GM18499 (cell line): ENCODE measurements around the gene TAGLN2.

Source experiments
- ATAC-seq: cut with Tn5 transposase; IDR thresholded peaks from one replicate; pipeline ENCODE4 v1.9.1; 2021; ENCODE audit warnings: moderate number of reproducible peaks; ENCODE audit not compliant: insufficient read depth, unreplicated experiment

Gene TAGLN2

GRCh38 chr1:159883134-159883533, 42.2 kb downstream of the TAGLN2 start:
- ATAC-seq: no peak

- ATAC-seq: no peak
These were observed 42.8 kb downstream of the TAGLN2 start for GRCh38 chr1:159882527-159882862.

- no peak for ATAC-seq
These were observed 43.4 kb downstream of the TAGLN2 start for GRCh38 chr1:159881622-159882526.

DNA sequence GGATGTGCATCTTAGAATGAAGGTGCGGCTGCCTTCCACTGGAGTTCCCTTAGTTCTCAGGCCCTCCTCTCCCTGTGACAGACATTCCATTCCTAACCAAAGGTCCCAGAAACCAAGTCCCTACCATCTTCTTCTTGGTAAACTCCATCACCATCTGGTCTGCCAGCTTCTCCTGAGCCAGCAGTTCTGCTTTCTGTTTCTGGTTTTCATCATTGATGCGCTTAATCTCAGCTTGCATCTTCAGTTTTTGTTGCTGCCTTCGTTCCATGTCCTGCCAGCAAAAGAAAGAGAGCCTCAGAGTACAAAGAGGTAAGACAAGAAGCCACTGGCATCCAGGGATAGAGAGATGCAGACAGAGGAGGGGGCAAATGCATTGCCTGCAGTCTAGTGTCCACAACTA, 44.9 kb downstream of the TAGLN2 start:
- ATAC-seq: no peak

GRCh38 chr1:159879977-159880376, 45.3 kb downstream of the TAGLN2 start:
- ATAC-seq: no peak

GRCh38 chr1:159879136-159879535, 46.2 kb downstream of the TAGLN2 start:
- no peak for ATAC-seq

GRCh38 chr1:159877695-159878444, 47.4 kb downstream of the TAGLN2 start:
- ATAC-seq: no peak

GRCh38 chr1:159873530-159874143, 51.7 kb downstream of the TAGLN2 start:
- no peak for ATAC-seq

DNA sequence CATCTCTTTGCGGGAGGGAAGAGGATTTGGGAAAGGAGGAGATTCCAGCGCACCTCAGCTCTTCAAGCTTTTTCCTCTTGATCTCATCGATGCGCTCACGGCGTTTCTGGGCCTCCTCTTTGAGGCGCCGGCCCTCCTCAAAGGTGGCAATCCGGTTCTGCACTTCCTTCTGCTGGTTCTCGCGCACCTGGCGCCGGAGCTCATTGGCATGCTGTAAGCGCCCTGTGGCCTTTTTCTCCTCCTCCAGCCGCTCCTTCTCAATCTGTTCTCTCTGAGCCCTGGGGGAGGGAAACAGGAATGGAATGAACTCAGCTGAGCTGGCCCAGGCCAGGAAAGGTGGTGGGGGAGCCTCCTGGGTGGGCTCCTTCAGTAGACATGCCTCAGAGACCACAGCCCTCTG, 52.4 kb downstream of the TAGLN2 start:
- no peak for ATAC-seq

DNA sequence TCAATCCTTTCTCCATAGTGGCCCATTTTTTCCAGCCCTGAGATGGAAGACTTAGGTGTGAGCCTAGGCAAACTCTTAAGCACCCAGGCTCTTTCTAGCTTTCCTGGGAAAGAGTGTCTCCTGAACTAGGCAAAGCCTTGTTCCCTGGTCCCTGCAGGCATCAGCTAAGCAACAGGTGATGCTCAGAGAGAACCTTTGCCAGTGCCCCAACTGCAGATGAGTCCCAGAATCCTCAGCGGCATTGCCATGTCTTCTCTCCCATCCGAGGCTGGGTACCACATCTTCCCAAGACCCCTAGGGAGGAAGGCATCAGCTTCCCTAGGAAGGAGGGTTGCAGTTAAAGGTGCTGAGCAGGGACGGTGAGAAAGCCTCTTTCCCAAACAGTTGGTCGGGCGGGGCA, 54.6 kb downstream of the TAGLN2 start:
- ATAC-seq: no peak

GRCh38 chr1:159869607-159870006, 55.7 kb downstream of the TAGLN2 start:
- no peak for ATAC-seq

- ATAC-seq: no peak
These were observed 56.1 kb downstream of the TAGLN2 start for GRCh38 chr1:159869173-159869572.

DNA sequence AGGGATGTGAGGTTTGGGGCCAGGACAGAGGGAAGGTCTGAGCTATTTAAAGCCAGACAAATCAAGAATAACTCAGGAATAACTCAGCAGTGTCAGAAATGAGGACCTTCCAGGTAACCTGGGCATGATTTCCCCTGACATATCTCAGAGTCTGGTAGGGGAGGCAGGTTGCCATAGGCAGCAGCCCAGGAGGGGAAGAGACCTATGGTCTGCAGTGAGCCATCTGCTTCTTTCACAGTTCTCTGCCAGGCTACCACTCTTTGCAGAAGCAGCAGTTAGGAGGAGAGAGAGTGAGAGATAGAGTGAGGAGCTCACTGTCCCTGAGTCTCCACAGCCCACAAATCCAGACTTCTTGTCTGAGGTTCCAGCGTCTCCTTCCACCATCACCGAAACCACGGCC, 56.5 kb downstream of the TAGLN2 start:
- ATAC-seq: no peak
